Lung microvascular endothelial cell (primary cell): ENCODE measurements around the gene NMB. TPM values are rescaled to one million over a fixed set of nuclear protein-coding genes. Genes with fewer than 3 reads are reported as not detected.
A peak's percentile ranks its signal among the peaks of the same experiment; 100 is the strongest.

Experiments
- DNase-seq, 2 donors: peaks; one replicate each; pipeline versions ENCODE4 v3.0.0 to v3.0.0-alpha.2; 2010; ENCODE audit warnings: low read depth in 2 of 2
- total RNA-seq: library from RNA; depleted of rRNA; stranded (reverse); fragments of >200 nt; gene quantifications from 2 replicates; pipeline ENCODE4 v1.2.1, GENCODE V29; 2014

NMB gene
- total RNA-seq, 1 donor from 2014 or later, result 4.4 TPM

DNA sequence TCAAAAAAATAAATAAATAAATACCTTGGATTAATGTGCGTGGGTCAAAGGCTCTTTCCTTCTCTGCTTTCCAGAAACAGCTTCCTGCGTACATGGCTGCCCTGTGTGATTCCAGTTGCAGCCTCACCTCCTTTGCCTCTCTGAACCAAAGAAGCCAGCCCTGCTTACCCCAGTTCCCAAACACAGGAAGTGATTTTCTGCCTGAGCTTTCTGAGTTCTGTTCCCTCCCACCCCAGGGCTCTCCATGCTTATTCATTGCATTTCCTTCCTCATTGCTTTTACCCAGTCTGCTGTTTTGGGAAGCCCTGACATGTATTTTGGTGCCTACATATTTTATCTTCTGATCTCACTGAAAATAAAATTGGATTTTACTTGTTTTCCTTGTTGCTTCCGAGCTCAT is 41.8 kb downstream of the NMB start:
- peak in 1 of 2 donors; percentile 68 for DNase-seq

DNA sequence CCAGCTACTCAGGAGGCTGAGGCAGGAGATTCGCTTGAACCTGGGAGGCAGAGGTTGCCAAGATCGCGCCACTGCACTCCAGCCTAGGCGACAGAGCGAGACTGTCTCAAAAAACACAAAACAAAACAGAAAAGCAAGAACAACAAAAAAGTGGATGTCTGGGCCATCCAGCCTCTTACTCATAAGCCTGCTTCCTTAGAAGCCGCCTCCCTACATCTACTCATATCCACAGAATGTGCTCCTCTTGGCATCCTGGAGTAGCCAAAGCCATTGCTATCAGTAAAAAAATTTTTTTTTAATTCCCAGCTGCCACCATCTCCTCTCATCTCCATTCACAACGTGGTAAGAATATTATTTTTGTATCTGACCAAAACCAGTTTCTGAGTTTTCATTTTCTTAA is 46.4 kb downstream of the NMB start:
- peak in 1 of 2 donors; percentile 68 for DNase-seq

DNA sequence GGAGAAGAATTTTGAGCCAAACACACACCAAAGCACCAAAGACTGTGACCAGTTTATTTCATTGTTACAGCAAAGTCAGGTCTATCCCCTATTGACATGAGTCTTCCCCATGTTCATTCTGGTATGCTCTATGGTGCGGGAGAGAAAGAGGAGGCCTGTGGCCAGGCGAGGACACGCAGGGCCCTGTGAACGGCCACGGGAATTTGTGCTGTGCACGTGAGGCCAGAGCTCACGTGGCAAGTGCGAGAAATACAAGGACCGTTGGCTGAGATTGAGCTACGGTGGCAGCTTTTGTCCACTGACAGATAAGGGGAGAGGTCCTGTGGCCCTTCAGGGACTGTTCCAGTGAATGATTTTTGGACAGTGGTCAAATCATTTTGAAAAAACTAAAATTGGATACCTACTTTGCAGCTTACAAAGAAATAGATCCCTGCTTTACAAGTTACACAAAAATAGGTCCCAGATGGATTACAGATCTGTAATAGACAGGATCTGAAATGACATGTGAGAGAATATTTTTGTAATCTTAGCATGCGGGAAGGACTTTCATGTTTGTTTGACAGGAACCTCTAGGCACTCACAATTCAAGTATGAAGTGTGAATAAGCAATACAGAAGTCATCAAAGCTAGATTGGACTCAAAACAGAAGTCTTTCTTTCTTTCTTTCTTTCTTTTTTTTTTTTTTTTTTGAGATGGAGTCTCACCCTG is 48.0 kb downstream of the NMB start:
- DNase-seq, result no peak

DNA sequence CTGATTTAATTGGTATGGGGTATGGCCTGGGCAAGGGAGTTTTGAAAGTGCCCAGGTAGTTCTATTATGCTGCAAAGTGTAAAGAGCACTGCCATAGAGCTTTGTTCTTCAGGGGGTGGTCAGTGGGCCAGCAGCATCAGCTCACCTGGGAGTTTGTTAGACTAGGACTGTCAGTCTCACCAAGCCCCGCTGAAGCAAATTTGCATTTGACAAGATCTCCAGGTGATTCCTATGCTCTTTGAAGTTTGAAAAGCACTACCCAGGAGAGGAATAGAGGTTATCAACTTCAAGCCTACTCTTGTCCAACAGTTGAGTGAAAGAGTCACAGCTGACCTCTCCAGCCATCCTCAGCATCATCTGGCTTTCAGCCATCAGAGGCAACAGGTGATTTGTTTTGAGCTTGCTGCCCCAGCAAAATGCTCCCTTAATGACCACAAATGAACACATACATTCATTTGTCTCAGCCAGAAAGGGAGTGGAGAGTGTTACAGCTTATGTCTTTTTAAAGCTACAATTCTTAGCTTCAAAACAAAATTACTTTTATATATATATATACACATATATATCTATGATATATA is 49.2 kb downstream of the NMB start:
- no peak for DNase-seq

DNA sequence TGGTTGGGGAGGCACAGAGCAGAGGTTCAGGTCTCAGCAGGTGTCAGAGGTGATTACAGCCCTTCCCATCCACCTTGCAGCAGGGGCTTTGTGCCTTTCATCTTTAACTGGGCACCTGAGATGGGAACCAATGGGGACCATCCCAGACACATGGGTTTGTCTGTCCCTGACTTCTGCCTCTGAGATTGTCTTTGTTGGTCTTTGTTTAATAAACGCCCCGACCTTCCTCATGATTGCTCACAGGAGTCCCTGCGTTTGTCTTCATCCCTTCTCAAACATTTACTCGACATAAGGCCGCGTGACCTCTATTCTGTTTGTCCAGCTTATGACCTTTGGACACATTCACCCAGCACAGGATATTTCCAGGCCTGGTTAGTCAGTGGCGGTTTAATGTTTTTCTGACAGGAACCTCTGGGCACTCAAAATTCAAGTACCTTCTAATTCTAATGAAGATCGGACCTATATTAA is 51.3 kb downstream of the NMB start:
- DNase-seq, result peak in 1 of 2 donors; percentile 46

DNA sequence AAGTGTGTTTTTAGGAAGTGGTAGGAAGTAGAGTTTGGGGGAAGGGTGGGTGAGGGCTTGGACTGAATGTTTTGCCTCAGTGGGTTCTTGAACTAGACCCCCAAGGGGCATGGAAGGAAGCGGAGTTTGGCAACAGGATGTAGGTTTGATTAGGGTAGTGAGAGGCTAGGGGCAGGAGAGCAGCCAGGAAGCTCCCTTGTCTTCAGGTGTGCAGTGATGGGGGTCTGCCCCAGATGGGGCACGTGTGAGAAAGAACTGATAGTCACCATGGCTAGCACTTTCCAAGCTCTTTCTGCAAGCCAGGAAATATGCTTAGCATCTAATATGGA is 52.5 kb downstream of the NMB start:
- no peak for DNase-seq

Other genes starting within 250 kb of the NMB start
- gene ZSCAN2, start 57.2 kb downstream of the NMB start, total RNA-seq, result 12.0 and 14.9 TPM in 2 replicates
- gene WDR73, start 3.9 kb downstream of the NMB start, total RNA-seq, result 16.8 and 17.3 TPM in 2 replicates
- 231 and 283 TPM in 2 replicates for gene SEC11A, start 57.9 kb upstream of the NMB start, total RNA-seq
- gene ZNF592, start 90.4 kb upstream of the NMB start, total RNA-seq, result 2.8 and 4.8 TPM in 2 replicates
- 22.7 and 45.2 TPM in 2 replicates for gene ALPK3, start 159.2 kb upstream of the NMB start, total RNA-seq
- not detected in 2 replicates for gene SLC28A1, start 226.5 kb upstream of the NMB start, total RNA-seq